ENCODE measurements around the gene KIRREL1. TPM values are rescaled to one million over a fixed set of nuclear protein-coding genes. Genes with fewer than 3 reads are reported as not detected.

Gene KIRREL1
- total and polyA plus RNA-seq, 2 of the 8 experiments (the other 6 are each of a cell fraction or from before 2014, with no cell fraction given): 14.2 to 39.0 TPM

DNA sequence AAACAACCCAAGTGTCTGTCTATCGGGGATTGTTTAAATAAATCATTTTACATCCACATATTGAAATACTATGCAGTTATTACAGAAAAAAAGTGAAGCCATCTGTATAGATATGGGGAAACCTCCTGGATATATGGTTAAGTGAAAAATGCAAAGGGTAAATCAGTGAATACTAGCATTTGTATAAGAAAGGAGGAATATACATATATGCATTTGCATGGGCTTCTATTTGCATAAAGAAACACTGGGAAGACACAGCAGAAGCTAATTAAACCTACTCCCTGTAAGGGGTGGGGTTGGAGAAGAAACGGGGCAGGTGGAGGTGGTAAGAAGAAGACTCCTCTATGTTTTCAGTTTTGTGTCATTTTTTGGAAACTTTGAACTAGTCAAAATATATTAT lies 16.6 kb upstream of the KIRREL1 start:
- H4K91ac ChIP-seq (replicated peaks; ENCODE audit: insufficient read length, low read length): no peak overlapping the region
- 74% methylated on average over 2 of the region's 2 CpGs; no CpG with 5 or more reads in 1 of the 2 experiments for WGBS, 2 experiments (ENCODE audit: extremely low coverage in 1 of 2, insufficient coverage in 1 of 2, insufficient read length in 1 of 2, insufficient replicate concordance in 2 of 2, low coverage in 1 of 2, low lambda C conversion rate in 2 of 2, missing lambda C conversion rate in 1 of 2)
- no peak overlapping the region for H3K4me3 ChIP-seq (ENCODE audit: extremely low read depth in 1 of 4, insufficient read depth in 2 of 4, low read depth in 3 of 4, low read length in 4 of 4)
- no peak overlapping the region for H3K4me2 ChIP-seq (ENCODE audit: insufficient read depth in 1 of 2, low read depth in 2 of 2, low read length in 2 of 2)
- H3K23ac ChIP-seq (ENCODE audit: insufficient read length): no peak overlapping the region
- H3K27me3 ChIP-seq (replicated peaks in 1 of 4; ENCODE audit: control insufficient read depth in 3 of 4, extremely low read depth in 1 of 4, insufficient read depth in 3 of 4, low read length in 3 of 4): no peaks in the 10 kb centered on the region
- H3K4me1 ChIP-seq (replicated peaks in 1 of 4; ENCODE audit: control insufficient read depth in 3 of 4, insufficient read depth in 4 of 4, low read length in 3 of 4): peaks cover 0 to 8% (median 2%) of the 10 kb centered on the region in 4 experiments; a peak in 2 of 7 replicates
- no peaks in the 10 kb centered on the region for H3K23me2 ChIP-seq (ENCODE audit: low read depth, low read length)
- no peak overlapping the region for H3K14ac ChIP-seq (ENCODE audit: insufficient read length)
- no peak overlapping the region for H2BK20ac ChIP-seq (ENCODE audit: low read length)
- H3K18ac ChIP-seq (ENCODE audit: extremely low read depth, low read length): no peak overlapping the region
- H3K27ac ChIP-seq (ENCODE audit: low read depth, low read length): no peak overlapping the region
- H4K20me1 ChIP-seq (replicated peaks in 1 of 2; ENCODE audit: control insufficient read depth in 1 of 2, insufficient read depth in 2 of 2, low read length in 2 of 2): no peaks in the 10 kb centered on the region
- H3K56ac ChIP-seq (replicated peaks; ENCODE audit: insufficient read length, low read depth, low read length): no peak overlapping the region
- DNase-seq (ENCODE audit: low read depth in 1 of 2, low spot score in 2 of 2): no peak
- no peak overlapping the region for H2BK5ac ChIP-seq (ENCODE audit: low read depth, low read length)
- ChIA-PET CTCF (ENCODE audit: partially characterized antibody) (interaction anchor here (0.5 to 53.4 kb wide), 7 partner anchors 6 to 132 kb away, joined by 3 to 2918 read pairs (median 656); partner anchors contain the start of gene KIRREL1), POLR2A (ENCODE audit: partially characterized antibody) (no interaction called here)
- H3K9ac ChIP-seq (replicated peaks in 1 of 4; ENCODE audit: extremely low read depth in 1 of 4, low read depth in 3 of 4, low read length in 3 of 4): no peak overlapping the region
- no peaks in the 10 kb centered on the region for H3K36me3 ChIP-seq (ENCODE audit: control insufficient read depth in 2 of 4, insufficient read depth in 4 of 4, low read length in 3 of 4)
- H3K79me2 ChIP-seq (ENCODE audit: control insufficient read depth in 1 of 2, insufficient read depth in 2 of 2, low read length in 2 of 2): no peaks in the 10 kb centered on the region
- H3K9me3 ChIP-seq (ENCODE audit: insufficient read depth in 2 of 2, low read depth in 1 of 2, low read length in 1 of 2): peaks cover 7 to 8% of the 10 kb centered on the region in 2 experiments; a peak in 3 of 4 replicates
- no peak overlapping the region for H4K5ac ChIP-seq (ENCODE audit: insufficient read length, low read depth, low read length)
- no peak overlapping the region for H2AK5ac ChIP-seq (ENCODE audit: low read depth, low read length)
- H3K4ac ChIP-seq (replicated peaks; ENCODE audit: insufficient read length, low read depth, low read length): no peak overlapping the region
- H4K8ac ChIP-seq (ENCODE audit: extremely low read depth, insufficient read depth, low read length): no peak overlapping the region
- H2BK15ac ChIP-seq (ENCODE audit: low read length): no peak overlapping the region
- H2BK120ac ChIP-seq (replicated peaks; ENCODE audit: low read depth, low read length): no peak overlapping the region
- no peak overlapping the region for H2BK12ac ChIP-seq (ENCODE audit: low read depth, low read length)
- no peak for TF ChIP-seq NANOG (IDR thresholded peaks at IDR 0.05; ENCODE audit: insufficient read depth, low read depth, low read length, poor library complexity, severe bottlenecking)
- TF ChIP-seq SAP30 (IDR thresholded peaks at IDR 0.05; ENCODE audit: insufficient read depth, insufficient replicate concordance, low read length): no peak
- no peak for TF ChIP-seq RAD21 (IDR thresholded peaks at IDR 0.05 in 1 of 2, conservative IDR thresholded peaks at IDR 0.05 in 1 of 2; ENCODE audit: low read depth in 2 of 2, low read length in 2 of 2)
- no peak for TF ChIP-seq MAFK (IDR thresholded peaks at IDR 0.05; ENCODE audit: low read depth, low read length)
- TF ChIP-seq CHD1 (IDR thresholded peaks at IDR 0.05; ENCODE audit: low read depth, low read length): no peak
- no peak for TF ChIP-seq GABPA (IDR thresholded peaks at IDR 0.05; ENCODE audit: borderline replicate concordance, insufficient read depth, low read length)
- TF ChIP-seq TAF7 (optimal IDR thresholded peaks at IDR 0.05; ENCODE audit: borderline replicate concordance, low read depth, low read length): no peak
- TF ChIP-seq SP2 (IDR thresholded peaks at IDR 0.05; ENCODE audit: low read length): no peak
- H2AFZ ChIP-seq (ENCODE audit: low read length): no peak overlapping the region
- H3K79me1 ChIP-seq (ENCODE audit: low read depth, low read length): no peaks in the 10 kb centered on the region
- no peak for FAIRE-seq
